ENCODE data around the gene AHRR. TPM values are rescaled to one million over a fixed set of nuclear protein-coding genes. Genes with fewer than 3 reads are reported as not detected.
"Not testable (repeated sequence)": the region's sequence is repeated elsewhere in the genome, so short reads cannot be mapped to it uniquely, and the experiment has no call there.

Gene AHRR
- total RNA-seq, 1 donor from 2014 or later: 3.5 TPM

- no peak for DNase-seq (ENCODE audit: low spot score)
Measured at GRCh38 chr5:474840-475661, 153.5 kb downstream of the AHRR start.

GRCh38 chr5:475704-476101 lies 154.2 kb downstream of the AHRR start:
- DNase-seq (ENCODE audit: low spot score): no peak

GRCh38 chr5:476102-476813 lies 154.7 kb downstream of the AHRR start:
- no peak for DNase-seq (ENCODE audit: low spot score)

GRCh38 chr5:476814-477175 lies 155.3 kb downstream of the AHRR start:
- no peak for DNase-seq (ENCODE audit: low spot score)

- no peak for DNase-seq (ENCODE audit: low spot score)
Measured at GRCh38 chr5:477247-477646, 155.7 kb downstream of the AHRR start.

- no peak for DNase-seq (ENCODE audit: low spot score)
Measured at GRCh38 chr5:477871-478270, 156.4 kb downstream of the AHRR start.

- DNase-seq (ENCODE audit: low spot score): no peak
Measured at GRCh38 chr5:478369-478981, 157.0 kb downstream of the AHRR start.

- no peak for DNase-seq (ENCODE audit: low spot score)
Measured at GRCh38 chr5:478982-479535, 157.5 kb downstream of the AHRR start.

- no peak for DNase-seq (ENCODE audit: low spot score)
Measured at GRCh38 chr5:479566-480319, 158.2 kb downstream of the AHRR start.

- DNase-seq (ENCODE audit: low spot score): no peak
Measured at GRCh38 chr5:481347-481746, 159.8 kb downstream of the AHRR start.

- no peak for DNase-seq (ENCODE audit: low spot score)
Measured at GRCh38 chr5:482021-482420, 160.5 kb downstream of the AHRR start.

GRCh38 chr5:482506-482905 lies 161.0 kb downstream of the AHRR start:
- DNase-seq (ENCODE audit: low spot score): no peak

GRCh38 chr5:483011-483410 lies 161.5 kb downstream of the AHRR start:
- DNase-seq (ENCODE audit: low spot score): no peak

- DNase-seq (ENCODE audit: low spot score): no peak
Measured at GRCh38 chr5:483434-484140, 162.1 kb downstream of the AHRR start.

- DNase-seq (ENCODE audit: low spot score): no peak
Measured at GRCh38 chr5:484556-484955, 163.0 kb downstream of the AHRR start.

GRCh38 chr5:485113-485945 lies 163.8 kb downstream of the AHRR start:
- no peak for DNase-seq (ENCODE audit: low spot score)

GRCh38 chr5:485946-486491 lies 164.5 kb downstream of the AHRR start:
- DNase-seq (ENCODE audit: low spot score): no peak

GRCh38 chr5:486597-486996 lies 165.1 kb downstream of the AHRR start:
- DNase-seq (ENCODE audit: low spot score): not testable (repeated sequence)
